K562 (cell line): ENCODE data around the gene ATP6V1G2. TPM values are rescaled to one million over a fixed set of nuclear protein-coding genes. Genes with fewer than 3 reads are reported as not detected.

Experiments
- ATF1 ChIP-seq, 2 experiments: fragments of 450-650 bp in 1 of 2; IDR thresholded peaks; 2 replicates each; pipeline ENCODE4 v1.6.1; 2016; ENCODE audit warnings: missing compliant biosample characterization in 1 of 2, missing genetic modification characterization in 1 of 2
- ATF7 ChIP-seq: fragments of 450-650 bp; IDR thresholded peaks from 2 replicates; pipeline ENCODE4 v1.7.1; 2014; ENCODE audit warnings: mild to moderate bottlenecking, moderate library complexity
- EWSR1 ChIP-seq: fragments of 450-650 bp; IDR thresholded peaks from 2 replicates; pipeline ENCODE4 v1.6.1; 2018; ENCODE audit warnings: borderline replicate concordance, mild to moderate bottlenecking, low read depth, moderate library complexity; ENCODE audit not compliant: partially characterized antibody
- GABPA ChIP-seq: fragments of 200-800 bp; sonication (Bioruptor generic); conservative IDR thresholded peaks from 2 replicates; pipeline ENCODE4 v1.6.1; 2016; ENCODE audit warnings: low read depth, missing genetic modification characterization, missing compliant biosample characterization
- POLR3G ChIP-seq: IDR thresholded peaks from 2 replicates; pipeline ENCODE4 v1.6.1; 2011; ENCODE audit not compliant: insufficient read length, insufficient replicate concordance; ENCODE audit errors: extremely low read depth
- SRF ChIP-seq, 2 experiments: fragments of 250-450, 450-650 bp in 1 of 2; sonication (Bioruptor Pico) in 1 of 2; sonication (generic) in 1 of 2; formaldehyde crosslinking; IDR thresholded peaks; 2 replicates each; pipeline versions ENCODE4 v1.5.0 to v1.5.1; 2020 to 2022; ENCODE audit warnings: mild to moderate bottlenecking in 1 of 2, missing genetic modification reagents in 1 of 2
- TEAD4 ChIP-seq, 2 experiments: sonication (generic) in 1 of 2; formaldehyde crosslinking in 1 of 2; IDR thresholded peaks; 2 replicates each; pipeline versions ENCODE4 v1.6.1 to v1.8.0; 2012 to 2022; ENCODE audit warnings: borderline replicate concordance in 1 of 2, inconsistent platforms in 1 of 2, low read length in 1 of 2, mild to moderate bottlenecking in 1 of 2, missing genetic modification reagents in 1 of 2
- ZNF224 ChIP-seq: sonication (generic); formaldehyde crosslinking; IDR thresholded peaks from 2 replicates; pipeline ENCODE4 v1.8.0; 2022; ENCODE audit warnings: mild to moderate bottlenecking, missing genetic modification reagents
- ZNF408 ChIP-seq: fragments of 250-450 bp; sonication (Bioruptor Pico); IDR thresholded peaks from 2 replicates; pipeline ENCODE4 v1.4.0; 2020; ENCODE audit warnings: low read depth, mild to moderate bottlenecking, moderate library complexity
- polyA plus RNA-seq, 8 experiments: library from polyadenylated mRNA; depleted of rRNA in 4 of 8; stranded (reverse) in 5 of 8; unstranded in 3 of 8; fragments of >200 nt; fragmentation: Nextera tagmentation in 2 of 8; fragmentation: Illumina TruSeq in 1 of 8; extraction: Ambion mirVana in 2 of 8; extraction: Trizol in 1 of 8; gene quantifications; 2 replicates each; pipeline versions ENCODE4 v1.2.1 to v1.2.3, GENCODE V29; 2011 to 2014; ENCODE audit warnings: inconsistent platforms in 1 of 8, missing spikeins in 1 of 8
- total RNA-seq, 7 experiments: library from RNA; depleted of rRNA in 6 of 7; stranded (reverse); fragments of >200 nt in 6 of 7; fragmentation: Illumina TruSeq in 2 of 7; extraction: Trizol in 2 of 7; gene quantifications; 2 replicates each; pipeline versions ENCODE4 v1.2.1 to v1.2.3, GENCODE V29; 2011 to 2021; ENCODE audit warnings: low replicate concordance in 1 of 7
- TF ChIP-seq, protein P1 (sequence below): sonication (generic); formaldehyde crosslinking; IDR thresholded peaks from 2 replicates; pipeline ENCODE4 v1.8.1; 2023; ENCODE audit warnings: mild to moderate bottlenecking, missing genetic modification reagents
- TF ChIP-seq, protein P2 (sequence below): fragments of 450-650 bp; IDR thresholded peaks from 2 replicates; pipeline ENCODE4 v1.6.1; 2016; ENCODE audit warnings: low read depth
- TF ChIP-seq, protein P3 (sequence below): fragments of 450-650 bp; IDR thresholded peaks from 2 replicates; pipeline ENCODE4 v1.7.0; 2016; ENCODE audit warnings: borderline replicate concordance
- TF ChIP-seq, protein P4 (sequence below): fragments of 450-650 bp; IDR thresholded peaks from 2 replicates; pipeline ENCODE4 v1.7.1; 2018; ENCODE audit warnings: mild to moderate bottlenecking, low read depth; ENCODE audit not compliant: partially characterized antibody

The ATP6V1G2 gene
- total and polyA plus RNA-seq, 9 of the 15 experiments (the other 6 are each of a cell fraction or from before 2014, with no cell fraction given), result 0.14 to 1.5 (median 0.33) TPM

DNA sequence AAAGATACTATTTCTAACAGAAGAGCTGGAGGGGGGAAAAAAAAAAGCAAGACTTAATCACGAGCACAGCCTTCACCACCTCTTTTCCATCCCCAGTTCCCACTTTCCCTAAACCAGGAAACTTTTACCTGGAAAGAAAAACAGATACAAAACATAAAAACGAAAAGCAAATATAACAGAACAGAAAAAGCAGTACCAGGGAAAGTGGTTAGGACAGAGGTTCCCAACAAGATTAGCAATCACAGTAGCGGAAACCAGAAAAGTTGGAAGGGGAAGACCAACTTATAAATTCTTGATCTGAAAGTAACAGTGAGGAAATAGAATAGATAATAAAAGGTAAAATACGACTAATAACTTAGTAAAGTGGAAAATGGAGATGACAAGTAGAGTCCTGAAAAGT lies 5.8 kb downstream of the ATP6V1G2 start (continued):
- TF ChIP-seq, protein P1, sequence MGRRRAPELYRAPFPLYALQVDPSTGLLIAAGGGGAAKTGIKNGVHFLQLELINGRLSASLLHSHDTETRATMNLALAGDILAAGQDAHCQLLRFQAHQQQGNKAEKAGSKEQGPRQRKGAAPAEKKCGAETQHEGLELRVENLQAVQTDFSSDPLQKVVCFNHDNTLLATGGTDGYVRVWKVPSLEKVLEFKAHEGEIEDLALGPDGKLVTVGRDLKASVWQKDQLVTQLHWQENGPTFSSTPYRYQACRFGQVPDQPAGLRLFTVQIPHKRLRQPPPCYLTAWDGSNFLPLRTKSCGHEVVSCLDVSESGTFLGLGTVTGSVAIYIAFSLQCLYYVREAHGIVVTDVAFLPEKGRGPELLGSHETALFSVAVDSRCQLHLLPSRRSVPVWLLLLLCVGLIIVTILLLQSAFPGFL, result 0 out of 2 replicates have a peak, but pooled peaks have one; percentile 9
- TF ChIP-seq ATF7, result no peak
- TF ChIP-seq TEAD4 (IDR thresholded peaks at IDR 0.05; ENCODE audit: low read length), result no peak
- no peak for TF ChIP-seq TEAD4 (CRISPR knock-in tag; IDR thresholded peaks at IDR 0.05; ENCODE audit: borderline replicate concordance)
- TF ChIP-seq GABPA (tag), result no peak
- no peak for TF ChIP-seq ATF1 (CRISPR knock-in tag; IDR thresholded peaks at IDR 0.05)
- TF ChIP-seq ATF1 (tag; IDR thresholded peaks at IDR 0.05), result no peak
- peak in 1 of 2 experiments; percentile 53; a peak in 1 of 4 replicates for TF ChIP-seq SRF (CRISPR knock-in tag; IDR thresholded peaks at IDR 0.05)
- TF ChIP-seq EWSR1, result no peak
- TF ChIP-seq, protein P2, sequence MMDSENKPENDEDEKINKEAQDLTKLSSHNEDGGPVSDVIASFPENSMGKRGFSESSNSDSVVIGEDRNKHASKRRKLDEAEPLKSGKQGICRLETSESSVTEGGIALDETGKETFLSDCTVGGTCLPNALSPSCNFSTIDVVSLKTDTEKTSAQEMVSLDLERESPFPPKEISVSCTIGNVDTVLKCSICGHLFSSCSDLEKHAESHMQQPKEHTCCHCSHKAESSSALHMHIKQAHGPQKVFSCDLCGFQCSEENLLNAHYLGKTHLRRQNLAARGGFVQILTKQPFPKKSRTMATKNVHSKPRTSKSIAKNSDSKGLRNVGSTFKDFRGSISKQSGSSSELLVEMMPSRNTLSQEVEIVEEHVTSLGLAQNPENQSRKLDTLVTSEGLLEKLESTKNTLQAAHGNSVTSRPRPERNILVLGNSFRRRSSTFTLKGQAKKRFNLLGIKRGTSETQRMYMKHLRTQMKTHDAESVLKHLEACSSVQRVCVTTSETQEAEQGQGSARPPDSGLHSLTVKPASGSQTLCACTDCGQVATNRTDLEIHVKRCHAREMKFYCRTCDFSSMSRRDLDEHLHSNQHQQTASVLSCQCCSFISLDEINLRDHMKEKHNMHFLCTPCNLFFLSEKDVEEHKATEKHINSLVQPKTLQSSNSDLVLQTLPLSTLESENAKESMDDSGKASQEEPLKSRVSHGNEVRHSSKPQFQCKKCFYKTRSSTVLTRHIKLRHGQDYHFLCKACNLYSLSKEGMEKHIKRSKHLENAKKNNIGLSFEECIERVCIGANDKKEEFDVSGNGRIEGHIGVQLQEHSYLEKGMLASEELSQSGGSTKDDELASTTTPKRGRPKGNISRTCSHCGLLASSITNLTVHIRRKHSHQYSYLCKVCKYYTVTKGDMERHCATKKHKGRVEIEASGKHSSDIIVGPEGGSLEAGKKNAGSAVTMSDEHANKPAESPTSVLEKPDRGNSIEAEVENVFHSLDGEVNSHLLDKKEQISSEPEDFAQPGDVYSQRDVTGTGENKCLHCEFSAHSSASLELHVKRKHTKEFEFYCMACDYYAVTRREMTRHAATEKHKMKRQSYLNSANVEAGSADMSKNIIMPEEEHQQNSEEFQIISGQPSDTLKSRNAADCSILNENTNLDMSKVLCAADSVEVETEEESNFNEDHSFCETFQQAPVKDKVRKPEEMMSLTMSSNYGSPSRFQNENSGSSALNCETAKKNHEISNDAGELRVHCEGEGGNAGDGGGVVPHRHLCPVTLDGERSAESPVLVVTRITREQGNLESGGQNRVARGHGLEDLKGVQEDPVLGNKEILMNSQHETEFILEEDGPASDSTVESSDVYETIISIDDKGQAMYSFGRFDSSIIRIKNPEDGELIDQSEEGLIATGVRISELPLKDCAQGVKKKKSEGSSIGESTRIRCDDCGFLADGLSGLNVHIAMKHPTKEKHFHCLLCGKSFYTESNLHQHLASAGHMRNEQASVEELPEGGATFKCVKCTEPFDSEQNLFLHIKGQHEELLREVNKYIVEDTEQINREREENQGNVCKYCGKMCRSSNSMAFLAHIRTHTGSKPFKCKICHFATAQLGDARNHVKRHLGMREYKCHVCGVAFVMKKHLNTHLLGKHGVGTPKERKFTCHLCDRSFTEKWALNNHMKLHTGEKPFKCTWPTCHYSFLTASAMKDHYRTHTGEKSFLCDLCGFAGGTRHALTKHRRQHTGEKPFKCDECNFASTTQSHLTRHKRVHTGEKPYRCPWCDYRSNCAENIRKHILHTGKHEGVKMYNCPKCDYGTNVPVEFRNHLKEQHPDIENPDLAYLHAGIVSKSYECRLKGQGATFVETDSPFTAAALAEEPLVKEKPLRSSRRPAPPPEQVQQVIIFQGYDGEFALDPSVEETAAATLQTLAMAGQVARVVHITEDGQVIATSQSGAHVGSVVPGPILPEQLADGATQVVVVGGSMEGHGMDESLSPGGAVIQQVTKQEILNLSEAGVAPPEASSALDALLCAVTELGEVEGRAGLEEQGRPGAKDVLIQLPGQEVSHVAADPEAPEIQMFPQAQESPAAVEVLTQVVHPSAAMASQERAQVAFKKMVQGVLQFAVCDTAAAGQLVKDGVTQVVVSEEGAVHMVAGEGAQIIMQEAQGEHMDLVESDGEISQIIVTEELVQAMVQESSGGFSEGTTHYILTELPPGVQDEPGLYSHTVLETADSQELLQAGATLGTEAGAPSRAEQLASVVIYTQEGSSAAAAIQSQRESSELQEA, result 0 out of 2 replicates have a peak, but pooled peaks have one; percentile 18
- TF ChIP-seq, protein P3, sequence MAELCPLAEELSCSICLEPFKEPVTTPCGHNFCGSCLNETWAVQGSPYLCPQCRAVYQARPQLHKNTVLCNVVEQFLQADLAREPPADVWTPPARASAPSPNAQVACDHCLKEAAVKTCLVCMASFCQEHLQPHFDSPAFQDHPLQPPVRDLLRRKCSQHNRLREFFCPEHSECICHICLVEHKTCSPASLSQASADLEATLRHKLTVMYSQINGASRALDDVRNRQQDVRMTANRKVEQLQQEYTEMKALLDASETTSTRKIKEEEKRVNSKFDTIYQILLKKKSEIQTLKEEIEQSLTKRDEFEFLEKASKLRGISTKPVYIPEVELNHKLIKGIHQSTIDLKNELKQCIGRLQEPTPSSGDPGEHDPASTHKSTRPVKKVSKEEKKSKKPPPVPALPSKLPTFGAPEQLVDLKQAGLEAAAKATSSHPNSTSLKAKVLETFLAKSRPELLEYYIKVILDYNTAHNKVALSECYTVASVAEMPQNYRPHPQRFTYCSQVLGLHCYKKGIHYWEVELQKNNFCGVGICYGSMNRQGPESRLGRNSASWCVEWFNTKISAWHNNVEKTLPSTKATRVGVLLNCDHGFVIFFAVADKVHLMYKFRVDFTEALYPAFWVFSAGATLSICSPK, result peak; percentile 91; the same call in 1 of the 2 replicates
- TF ChIP-seq, protein P4, sequence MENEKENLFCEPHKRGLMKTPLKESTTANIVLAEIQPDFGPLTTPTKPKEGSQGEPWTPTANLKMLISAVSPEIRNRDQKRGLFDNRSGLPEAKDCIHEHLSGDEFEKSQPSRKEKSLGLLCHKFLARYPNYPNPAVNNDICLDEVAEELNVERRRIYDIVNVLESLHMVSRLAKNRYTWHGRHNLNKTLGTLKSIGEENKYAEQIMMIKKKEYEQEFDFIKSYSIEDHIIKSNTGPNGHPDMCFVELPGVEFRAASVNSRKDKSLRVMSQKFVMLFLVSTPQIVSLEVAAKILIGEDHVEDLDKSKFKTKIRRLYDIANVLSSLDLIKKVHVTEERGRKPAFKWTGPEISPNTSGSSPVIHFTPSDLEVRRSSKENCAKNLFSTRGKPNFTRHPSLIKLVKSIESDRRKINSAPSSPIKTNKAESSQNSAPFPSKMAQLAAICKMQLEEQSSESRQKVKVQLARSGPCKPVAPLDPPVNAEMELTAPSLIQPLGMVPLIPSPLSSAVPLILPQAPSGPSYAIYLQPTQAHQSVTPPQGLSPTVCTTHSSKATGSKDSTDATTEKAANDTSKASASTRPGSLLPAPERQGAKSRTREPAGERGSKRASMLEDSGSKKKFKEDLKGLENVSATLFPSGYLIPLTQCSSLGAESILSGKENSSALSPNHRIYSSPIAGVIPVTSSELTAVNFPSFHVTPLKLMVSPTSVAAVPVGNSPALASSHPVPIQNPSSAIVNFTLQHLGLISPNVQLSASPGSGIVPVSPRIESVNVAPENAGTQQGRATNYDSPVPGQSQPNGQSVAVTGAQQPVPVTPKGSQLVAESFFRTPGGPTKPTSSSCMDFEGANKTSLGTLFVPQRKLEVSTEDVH, result no peak
- no peak for TF ChIP-seq ZNF408 (CRISPR knock-in tag)
- TF ChIP-seq POLR3G, result no peak
- TF ChIP-seq ZNF224 (CRISPR knock-in tag), result no peak
